H1 (cell line): ENCODE measurements around the gene CMSS1. TPM values are rescaled to one million over a fixed set of nuclear protein-coding genes. Genes with fewer than 3 reads are reported as not detected.

ENCODE experiments used
- CTCF ChIA-PET: fragments of 300-600 bp; sonication (Branson Sonifier 250); formaldehyde crosslinking; loops from one replicate; lab custom pipeline; 2021; ENCODE audit not compliant: partially characterized antibody; lab: Charles Lee
- POLR2A ChIA-PET: fragments of 300-600 bp; sonication (Branson Sonifier 250); formaldehyde crosslinking; loops from one replicate; lab custom pipeline; 2021; ENCODE audit warnings: inconsistent platforms; ENCODE audit not compliant: partially characterized antibody; lab: Charles Lee
- DNase-seq, 2 experiments: peaks; one replicate each; pipeline versions ENCODE4 v3.0.0 to v3.0.0-alpha.2; 2010 to 2022; ENCODE audit warnings: low spot score in 2 of 2, low read depth in 1 of 2, mixed read lengths in 1 of 2
- FAIRE-seq: peaks from 2 replicates; lab custom pipeline; 2011; peaks lifted over from hg19 to GRCh38; lab: Jason Lieb, UNC
- H2AFZ ChIP-seq: 2 replicates; pipeline ENCODE4 v1.8.1; 2012; ENCODE audit warnings: low read length, inconsistent platforms
- H2AK5ac ChIP-seq: 2 replicates; pipeline ENCODE4 v1.6.1; 2013; ENCODE audit warnings: low read depth, low read length
- H2BK120ac ChIP-seq: replicated peaks from 2 replicates; pipeline ENCODE3; 2013; ENCODE audit warnings: low read depth, low read length, inconsistent platforms
- H2BK12ac ChIP-seq: 2 replicates; pipeline ENCODE4 v1.6.1; 2013; ENCODE audit warnings: low read depth, low read length
- H2BK15ac ChIP-seq: 2 replicates; pipeline ENCODE4 v1.6.1; 2013; ENCODE audit warnings: low read length
- H2BK20ac ChIP-seq: 2 replicates; pipeline ENCODE4 v1.6.1; 2013; ENCODE audit warnings: low read length
- H2BK5ac ChIP-seq: 2 replicates; pipeline ENCODE4 v1.6.1; 2013; ENCODE audit warnings: low read depth, low read length
- H3K14ac ChIP-seq: 2 replicates; pipeline ENCODE4 v1.6.1; 2013; ENCODE audit warnings: inconsistent platforms; ENCODE audit not compliant: insufficient read length
- H3K18ac ChIP-seq: 2 replicates; pipeline ENCODE4 v1.6.1; 2013; ENCODE audit warnings: low read length; ENCODE audit errors: extremely low read depth
- H3K23ac ChIP-seq: 2 replicates; pipeline ENCODE4 v1.6.1; 2013; ENCODE audit warnings: inconsistent platforms; ENCODE audit not compliant: insufficient read length
- H3K23me2 ChIP-seq: 2 replicates; pipeline ENCODE4 v1.6.1; 2013; ENCODE audit warnings: low read depth, low read length
- H3K27ac ChIP-seq: 2 replicates; pipeline ENCODE4 v1.6.1; 2011; ENCODE audit warnings: low read depth, low read length, inconsistent platforms
- H3K27me3 ChIP-seq, 4 experiments: replicated peaks in 1 of 4; 1 replicate in 1 of 4; 2 replicates in 3 of 4; pipeline versions ENCODE4 v1.6.1 to v1.8.1; 2011 to 2013; ENCODE audit warnings: low read length in 3 of 4, mild to moderate bottlenecking in 3 of 4, inconsistent platforms in 2 of 4, mixed read lengths in 2 of 4, moderate library complexity in 1 of 4; ENCODE audit not compliant: control insufficient read depth in 3 of 4, insufficient read depth in 3 of 4; ENCODE audit errors: extremely low read depth in 1 of 4
- H3K36me3 ChIP-seq, 4 experiments: 2 replicates each; pipeline versions ENCODE4 v1.6.1 to v1.8.1; 2011 to 2013; ENCODE audit warnings: mild to moderate bottlenecking in 4 of 4, low read length in 3 of 4, moderate library complexity in 2 of 4, control low read depth in 1 of 4, inconsistent platforms in 1 of 4; ENCODE audit not compliant: insufficient read depth in 4 of 4, control insufficient read depth in 2 of 4
- H3K4ac ChIP-seq: replicated peaks from 2 replicates; pipeline ENCODE3; 2013; ENCODE audit warnings: low read length, low read depth, mixed read lengths, inconsistent platforms; ENCODE audit not compliant: insufficient read length
- H3K4me1 ChIP-seq, 4 experiments: replicated peaks in 1 of 4; 1 replicate in 1 of 4; 2 replicates in 3 of 4; pipeline versions ENCODE4 v1.6.1 to v1.8.1; 2011 to 2013; ENCODE audit warnings: low read length in 3 of 4, inconsistent platforms in 2 of 4, mixed read lengths in 1 of 4; ENCODE audit not compliant: insufficient read depth in 4 of 4, control insufficient read depth in 3 of 4
- H3K4me2 ChIP-seq, 2 experiments: 2 replicates each; pipeline versions ENCODE4 v1.6.1 to v1.8.1; 2011 to 2013; ENCODE audit warnings: low read depth in 2 of 2, low read length in 2 of 2, control low read depth in 1 of 2, inconsistent platforms in 1 of 2, mild to moderate bottlenecking in 1 of 2; ENCODE audit not compliant: insufficient read depth in 1 of 2
- H3K4me3 ChIP-seq, 4 experiments: fragments of 200-600, 300-600 bp in 1 of 4; sonication (generic), shearing (Covaris generic), sonication (Bioruptor Twin) in 1 of 4; 2 replicates each; pipeline versions ENCODE4 v1.5.1 to v1.8.1; 2011 to 2016; ENCODE audit warnings: low read length in 4 of 4, low read depth in 3 of 4, control low read depth in 2 of 4, inconsistent platforms in 2 of 4, mild to moderate bottlenecking in 2 of 4, mixed read lengths in 1 of 4, moderate library complexity in 1 of 4; ENCODE audit not compliant: insufficient read depth in 2 of 4; ENCODE audit errors: extremely low read depth in 1 of 4
- H3K56ac ChIP-seq: replicated peaks from 2 replicates; pipeline ENCODE3; 2013; ENCODE audit warnings: low read depth, mild to moderate bottlenecking, mixed read lengths, low read length, inconsistent platforms; ENCODE audit not compliant: insufficient read length
- H3K79me1 ChIP-seq: 2 replicates; pipeline ENCODE4 v1.6.1; 2013; ENCODE audit warnings: low read depth, low read length, control low read depth
- H3K79me2 ChIP-seq, 2 experiments: 2 replicates each; pipeline versions ENCODE4 v1.6.1 to v1.8.1; 2012 to 2013; ENCODE audit warnings: low read length in 2 of 2, mild to moderate bottlenecking in 2 of 2, inconsistent platforms in 1 of 2; ENCODE audit not compliant: insufficient read depth in 2 of 2, control insufficient read depth in 1 of 2
- H3K9ac ChIP-seq, 4 experiments: replicated peaks in 1 of 4; 1 replicate in 1 of 4; 2 replicates in 3 of 4; pipeline versions ENCODE4 v1.6.1 to v1.8.1; 2011 to 2013; ENCODE audit warnings: low read depth in 3 of 4, low read length in 3 of 4, control low read depth in 2 of 4, mild to moderate bottlenecking in 2 of 4, moderate library complexity in 2 of 4, inconsistent platforms in 1 of 4; ENCODE audit errors: extremely low read depth in 1 of 4
- H3K9me3 ChIP-seq, 2 experiments: 2 replicates each; pipeline versions ENCODE4 v1.6.1 to v1.8.1; 2012 to 2013; ENCODE audit warnings: mild to moderate bottlenecking in 2 of 2, moderate library complexity in 2 of 2, control low read depth in 1 of 2, inconsistent platforms in 1 of 2, low read depth in 1 of 2, low read length in 1 of 2, mixed read lengths in 1 of 2; ENCODE audit not compliant: insufficient read depth in 2 of 2
- H4K20me1 ChIP-seq, 2 experiments: replicated peaks in 1 of 2; 2 replicates each; pipeline versions ENCODE3 to v1.8.1; 2011 to 2013; ENCODE audit warnings: inconsistent platforms in 2 of 2, low read length in 2 of 2, mild to moderate bottlenecking in 1 of 2; ENCODE audit not compliant: insufficient read depth in 2 of 2, control insufficient read depth in 1 of 2
- H4K5ac ChIP-seq: 2 replicates; pipeline ENCODE4 v1.6.1; 2013; ENCODE audit warnings: low read length, low read depth, mixed read lengths, inconsistent platforms; ENCODE audit not compliant: insufficient read length
- H4K8ac ChIP-seq: 2 replicates; pipeline ENCODE4 v1.8.0; 2013; ENCODE audit warnings: mild to moderate bottlenecking, moderate library complexity, low read length, inconsistent platforms; ENCODE audit not compliant: insufficient read depth; ENCODE audit errors: extremely low read depth
- H4K91ac ChIP-seq: replicated peaks from 2 replicates; pipeline ENCODE3; 2013; ENCODE audit warnings: low read length, mixed read lengths, inconsistent platforms; ENCODE audit not compliant: insufficient read length
- ATF2 ChIP-seq: IDR thresholded peaks from 2 replicates; pipeline ENCODE4 v1.6.1; 2012; ENCODE audit warnings: low read length, inconsistent platforms
- BACH1 ChIP-seq: IDR thresholded peaks from 2 replicates; pipeline ENCODE4 v1.6.1; 2012; ENCODE audit warnings: low read length, improper control_type of control experiment
- CHD1 ChIP-seq: IDR thresholded peaks from 2 replicates; pipeline ENCODE4 v1.6.1; 2012; ENCODE audit warnings: low read depth, low read length, improper control_type of control experiment
- CHD2 ChIP-seq: IDR thresholded peaks from 2 replicates; pipeline ENCODE4 v1.6.1; 2012; ENCODE audit warnings: low read length, improper control_type of control experiment
- CTBP2 ChIP-seq: IDR thresholded peaks from 2 replicates; pipeline ENCODE4 v1.7.0; 2011; ENCODE audit warnings: borderline replicate concordance, mild to moderate bottlenecking, moderate library complexity, mixed read lengths, low read length; ENCODE audit not compliant: insufficient read depth, insufficient read length
- GABPA ChIP-seq: IDR thresholded peaks from 2 replicates; pipeline ENCODE4 v1.6.1; 2011; ENCODE audit warnings: mild to moderate bottlenecking, low read length, moderate library complexity, borderline replicate concordance; ENCODE audit not compliant: insufficient read depth
- KDM4A ChIP-seq: IDR thresholded peaks from one replicate; pipeline ENCODE4 v1.7.1; 2012; ENCODE audit warnings: low read depth, mild to moderate bottlenecking, moderate library complexity, low read length, inconsistent platforms; ENCODE audit not compliant: severe bottlenecking
- RAD21 ChIP-seq, 2 experiments: IDR thresholded peaks in 1 of 2; conservative IDR thresholded peaks in 1 of 2; 2 replicates each; pipeline ENCODE4 v1.6.1; 2011; ENCODE audit warnings: low read depth in 2 of 2, low read length in 2 of 2, improper control_type of control experiment in 1 of 2, inconsistent platforms in 1 of 2, mild to moderate bottlenecking in 1 of 2, moderate library complexity in 1 of 2
- SRF ChIP-seq: IDR thresholded peaks from 2 replicates; pipeline ENCODE4 v1.6.1; 2011; ENCODE audit warnings: mild to moderate bottlenecking, low read depth, low read length, moderate library complexity
- WGBS, 2 experiments: shearing (Covaris generic) in 1 of 2; methylation state at CpG; one replicate each; pipeline versions ENCODE4 v1.1.6 to v1.1.7; 2013 to 2015; ENCODE audit warnings: low lambda C conversion rate in 2 of 2, mixed read lengths in 2 of 2, inconsistent platforms in 1 of 2, low coverage in 1 of 2, missing lambda C conversion rate in 1 of 2; ENCODE audit not compliant: insufficient replicate concordance in 2 of 2, insufficient coverage in 1 of 2, insufficient read length in 1 of 2; ENCODE audit errors: extremely low coverage in 1 of 2, missing lambda C conversion rate in 1 of 2; 5-methylcytosine and 5-hydroxymethylcytosine counted together
- polyA plus RNA-seq, 7 experiments: library from polyadenylated mRNA; depleted of rRNA in 3 of 7; stranded (reverse) in 5 of 7; unstranded in 2 of 7; fragments of >200 nt in 5 of 7; fragments of 200-250 nt in 2 of 7; gene quantifications; 1 replicate in 5 of 7; 2 replicates in 1 of 7; 4 replicates in 1 of 7; pipeline versions ENCODE4 v1.2.1 to v1.2.3, GENCODE V29; 2011 to 2013; ENCODE audit warnings: missing spikeins in 2 of 7, mixed read lengths in 2 of 7
- total RNA-seq: library from RNA; stranded (reverse); fragmentation: NEBNext Ultra II Directional; extraction: Animal tissue kit (Norgen Biotek cat#: 25700); gene quantifications from 2 replicates; pipeline ENCODE4 v1.2.1, GENCODE V29; 2021

Gene CMSS1
- total and polyA plus RNA-seq, 2 of the 8 experiments (the other 6 are each of a cell fraction or from before 2014, with no cell fraction given): 15.2 to 75.1 TPM

- H4K8ac ChIP-seq: no peak overlapping the region
- H3K4ac ChIP-seq: no peak overlapping the region
- TF ChIP-seq GABPA: no peak
- TF ChIP-seq CHD2: no peak
- no peak for TF ChIP-seq CHD1
- TF ChIP-seq KDM4A: no peak
- TF ChIP-seq BACH1: no peak
- TF ChIP-seq CTBP2: no peak
- TF ChIP-seq RAD21 (IDR thresholded peaks at IDR 0.05 in 1 of 2, conservative IDR thresholded peaks at IDR 0.05 in 1 of 2; ENCODE audit: low read depth in 2 of 2, low read length in 2 of 2): no peak
- TF ChIP-seq ATF2: no peak
- no peak for TF ChIP-seq SRF
- FAIRE-seq (no peak), DNase-seq (no peak)
- no peak overlapping the region for H3K14ac ChIP-seq
- no peak overlapping the region for H3K27ac ChIP-seq
- POLR2A ChIA-PET: no interaction called here
- H2BK15ac ChIP-seq: no peak overlapping the region
- H3K79me1 ChIP-seq: peaks cover 6% of the 10 kb centered on the region
- H4K20me1 ChIP-seq: peaks cover 2% of the 10 kb centered on the region in 2 experiments
- 100% methylated on average over 1 of the region's 1 CpG; no CpG with 5 or more reads in 1 of the 2 experiments for WGBS, 2 experiments
- H4K5ac ChIP-seq: no peak overlapping the region
- H3K56ac ChIP-seq: no peak overlapping the region
- no peak overlapping the region for H3K9ac ChIP-seq
- no peaks in the 10 kb centered on the region for H3K36me3 ChIP-seq
- CTCF ChIA-PET: interaction anchor here (2.2 kb wide), 1 partner anchor 9 kb away, joined by 12 read pairs; no protein-coding TSS in a partner anchor
- H3K27me3 ChIP-seq: no peaks in the 10 kb centered on the region
- no peak overlapping the region for H2BK12ac ChIP-seq
- no peak overlapping the region for H3K4me2 ChIP-seq
- no peak overlapping the region for H2AFZ ChIP-seq
- no peak overlapping the region for H4K91ac ChIP-seq
- H3K23me2 ChIP-seq: no peaks in the 10 kb centered on the region
- peaks cover 0 to 32% of the 10 kb centered on the region in 2 experiments; a peak in 2 of 4 replicates for H3K79me2 ChIP-seq
- no peak overlapping the region for H3K23ac ChIP-seq
- no peak overlapping the region for H2BK120ac ChIP-seq
- no peak overlapping the region for H3K4me3 ChIP-seq
- no peak overlapping the region for H3K18ac ChIP-seq
- H2BK20ac ChIP-seq: no peak overlapping the region
- no peaks in the 10 kb centered on the region for H3K9me3 ChIP-seq
- peaks cover 2 to 8% (median 6%) of the 10 kb centered on the region in 4 experiments; a peak in 4 of 7 replicates for H3K4me1 ChIP-seq
- no peak overlapping the region for H2AK5ac ChIP-seq
- no peak overlapping the region for H2BK5ac ChIP-seq
Observed at GRCh38 chr3:99852851-99853250, 35.2 kb downstream of the CMSS1 start.
